MM.1S (cell line): ENCODE results near the gene FMN1.

Source experiments
- EZH2 ChIP-seq: fragments of 300-600 bp; sonication (generic); optimal IDR thresholded peaks from 2 replicates; pipeline ENCODE3; 2017; ENCODE audit warnings: low read depth, mild to moderate bottlenecking, antibody characterized with exemption, low read length, mixed read lengths
- EZH2phosphoT487 ChIP-seq: fragments of 300-600 bp; sonication (generic); IDR thresholded peaks from 2 replicates; pipeline ENCODE4 v1.6.1; 2018; ENCODE audit warnings: antibody characterized with exemption, low read length
- TF ChIP-seq, protein P1 (sequence below): fragments of 300-600 bp; sonication (generic); IDR thresholded peaks from 2 replicates; pipeline ENCODE4 v1.5.1; 2016; ENCODE audit warnings: antibody characterized with exemption, low read length, mixed read lengths

DNA sequence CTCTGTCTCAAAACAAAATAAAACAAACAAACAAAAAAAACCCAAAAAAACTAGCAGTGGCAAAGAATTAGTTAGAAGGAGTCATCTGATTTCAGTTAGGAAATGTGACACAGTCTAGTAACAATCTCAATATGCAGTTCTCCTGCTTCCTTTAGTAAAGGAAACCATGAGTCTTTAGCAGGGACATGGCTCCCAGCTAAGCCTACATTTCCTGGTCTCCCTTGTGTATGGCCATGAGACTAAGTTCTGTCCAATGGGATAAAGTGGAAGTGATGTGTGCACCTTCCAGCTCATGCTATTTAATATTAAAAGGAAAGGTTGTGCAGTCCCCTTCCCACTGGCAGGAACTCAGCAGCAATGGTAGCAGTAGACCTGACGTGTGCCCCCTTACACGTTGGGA lies 402.1 kb downstream of the FMN1 start:
- TF ChIP-seq, protein P1, sequence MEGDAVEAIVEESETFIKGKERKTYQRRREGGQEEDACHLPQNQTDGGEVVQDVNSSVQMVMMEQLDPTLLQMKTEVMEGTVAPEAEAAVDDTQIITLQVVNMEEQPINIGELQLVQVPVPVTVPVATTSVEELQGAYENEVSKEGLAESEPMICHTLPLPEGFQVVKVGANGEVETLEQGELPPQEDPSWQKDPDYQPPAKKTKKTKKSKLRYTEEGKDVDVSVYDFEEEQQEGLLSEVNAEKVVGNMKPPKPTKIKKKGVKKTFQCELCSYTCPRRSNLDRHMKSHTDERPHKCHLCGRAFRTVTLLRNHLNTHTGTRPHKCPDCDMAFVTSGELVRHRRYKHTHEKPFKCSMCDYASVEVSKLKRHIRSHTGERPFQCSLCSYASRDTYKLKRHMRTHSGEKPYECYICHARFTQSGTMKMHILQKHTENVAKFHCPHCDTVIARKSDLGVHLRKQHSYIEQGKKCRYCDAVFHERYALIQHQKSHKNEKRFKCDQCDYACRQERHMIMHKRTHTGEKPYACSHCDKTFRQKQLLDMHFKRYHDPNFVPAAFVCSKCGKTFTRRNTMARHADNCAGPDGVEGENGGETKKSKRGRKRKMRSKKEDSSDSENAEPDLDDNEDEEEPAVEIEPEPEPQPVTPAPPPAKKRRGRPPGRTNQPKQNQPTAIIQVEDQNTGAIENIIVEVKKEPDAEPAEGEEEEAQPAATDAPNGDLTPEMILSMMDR = no peak
- TF ChIP-seq EZH2phosphoT487 (no peak), EZH2 (no peak)
